ENCODE results near the gene DLG2.

DLG2 gene

GRCh38 chr11:83862691-83863090, 1764.5 kb downstream of the DLG2 start:
- no peak for DNase-seq

- no peak for DNase-seq
Measured at GRCh38 chr11:83862033-83862432, 1765.1 kb downstream of the DLG2 start.

GRCh38 chr11:83858694-83859093, 1768.5 kb downstream of the DLG2 start:
- DNase-seq, result no peak

- DNase-seq, result no peak
Measured at GRCh38 chr11:83855237-83855636, 1771.9 kb downstream of the DLG2 start.

GRCh38 chr11:83852775-83853442, 1774.2 kb downstream of the DLG2 start:
- no peak for DNase-seq

GRCh38 chr11:83852012-83852411, 1775.1 kb downstream of the DLG2 start:
- no peak for DNase-seq

GRCh38 chr11:83847467-83848034, 1779.6 kb downstream of the DLG2 start:
- DNase-seq, result no peak

- no peak for DNase-seq
Measured at GRCh38 chr11:83845797-83846196, 1781.3 kb downstream of the DLG2 start.

GRCh38 chr11:83840326-83840725, 1786.8 kb downstream of the DLG2 start:
- DNase-seq, result no peak

GRCh38 chr11:83836883-83837654, 1790.1 kb downstream of the DLG2 start:
- DNase-seq, result peak; percentile 74

GRCh38 chr11:83836065-83836464, 1791.1 kb downstream of the DLG2 start:
- DNase-seq, result no peak

- no peak for DNase-seq
Measured at GRCh38 chr11:83835423-83835822, 1791.7 kb downstream of the DLG2 start.

- DNase-seq, result no peak
Measured at GRCh38 chr11:83831929-83832328, 1795.2 kb downstream of the DLG2 start.

GRCh38 chr11:83827940-83828554, 1799.1 kb downstream of the DLG2 start:
- peak; percentile 73 for DNase-seq

GRCh38 chr11:83827520-83827919, 1799.6 kb downstream of the DLG2 start:
- no peak for DNase-seq

- DNase-seq, result no peak
Measured at GRCh38 chr11:83826078-83826477, 1801.1 kb downstream of the DLG2 start.

GRCh38 chr11:83823461-83824025, 1803.6 kb downstream of the DLG2 start:
- DNase-seq, result no peak

GRCh38 chr11:83819931-83820549, 1807.1 kb downstream of the DLG2 start:
- DNase-seq, result peak; percentile 79

- DNase-seq, result no peak
Measured at GRCh38 chr11:83818349-83818748, 1808.8 kb downstream of the DLG2 start.

GRCh38 chr11:83816572-83817187, 1810.5 kb downstream of the DLG2 start:
- peak; percentile 62 for DNase-seq

GRCh38 chr11:83815736-83816135, 1811.4 kb downstream of the DLG2 start:
- DNase-seq, result no peak

- DNase-seq, result no peak
Measured at GRCh38 chr11:83813296-83813695, 1813.8 kb downstream of the DLG2 start.

Measured in hematopoietic multipotent progenitor cell treated with erythropoietin and hydrocortisone succinate and interleukin-3 and kit ligand, for 6 days (in vitro differentiated cells).